ENCODE results near the gene RCN2. TPM values are rescaled to one million over a fixed set of nuclear protein-coding genes. Genes with fewer than 3 reads are reported as not detected.

The RCN2 gene
- total and polyA plus RNA-seq, 8 donors, result 7.5 to 22.9 (median 12.1) TPM

DNA sequence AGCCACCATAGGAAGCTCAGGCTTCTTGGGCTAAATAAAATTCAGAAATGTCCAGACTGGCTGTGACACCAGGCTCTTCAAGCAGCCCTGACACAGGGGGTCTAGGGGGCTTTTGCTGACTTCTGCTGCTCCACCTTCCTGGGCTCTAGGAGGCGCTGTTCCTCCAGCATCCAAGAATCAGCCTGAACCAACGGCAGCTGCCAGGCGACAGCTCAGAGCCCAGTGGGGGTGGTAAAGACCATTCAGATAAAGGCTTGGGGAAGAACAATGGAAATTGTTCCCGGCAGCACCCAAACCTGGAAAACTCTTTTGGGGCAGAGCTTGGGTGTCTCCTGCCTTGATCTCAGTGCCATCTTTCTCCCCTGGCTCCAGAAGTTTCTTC lies 41.8 kb downstream of the RCN2 start:
- H3K36me3 ChIP-seq, result no peaks in the 10 kb centered on the region
- TF ChIP-seq, protein P1, sequence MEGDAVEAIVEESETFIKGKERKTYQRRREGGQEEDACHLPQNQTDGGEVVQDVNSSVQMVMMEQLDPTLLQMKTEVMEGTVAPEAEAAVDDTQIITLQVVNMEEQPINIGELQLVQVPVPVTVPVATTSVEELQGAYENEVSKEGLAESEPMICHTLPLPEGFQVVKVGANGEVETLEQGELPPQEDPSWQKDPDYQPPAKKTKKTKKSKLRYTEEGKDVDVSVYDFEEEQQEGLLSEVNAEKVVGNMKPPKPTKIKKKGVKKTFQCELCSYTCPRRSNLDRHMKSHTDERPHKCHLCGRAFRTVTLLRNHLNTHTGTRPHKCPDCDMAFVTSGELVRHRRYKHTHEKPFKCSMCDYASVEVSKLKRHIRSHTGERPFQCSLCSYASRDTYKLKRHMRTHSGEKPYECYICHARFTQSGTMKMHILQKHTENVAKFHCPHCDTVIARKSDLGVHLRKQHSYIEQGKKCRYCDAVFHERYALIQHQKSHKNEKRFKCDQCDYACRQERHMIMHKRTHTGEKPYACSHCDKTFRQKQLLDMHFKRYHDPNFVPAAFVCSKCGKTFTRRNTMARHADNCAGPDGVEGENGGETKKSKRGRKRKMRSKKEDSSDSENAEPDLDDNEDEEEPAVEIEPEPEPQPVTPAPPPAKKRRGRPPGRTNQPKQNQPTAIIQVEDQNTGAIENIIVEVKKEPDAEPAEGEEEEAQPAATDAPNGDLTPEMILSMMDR (IDR thresholded peaks at IDR 0.05), result peak in 1 of 4 donors; percentile 7
- ATAC-seq (peak in 1 of 4 donors; percentile 52), FAIRE-seq (no peak), DNase-seq (no peak)
- intact Hi-C loops (cut with DNase I), result no loop called here
- H3K27ac ChIP-seq, result no peak overlapping the region
- H3K9me3 ChIP-seq, result no peaks in the 10 kb centered on the region
- no peaks in the 10 kb centered on the region for H3K27me3 ChIP-seq
- H3K4me1 ChIP-seq, result no peaks in the 10 kb centered on the region
- H3K4me3 ChIP-seq, result no peak overlapping the region
- WGBS, 2 donors, result 19 to 28% methylated on average over 4 of the region's 4 CpGs

DNA sequence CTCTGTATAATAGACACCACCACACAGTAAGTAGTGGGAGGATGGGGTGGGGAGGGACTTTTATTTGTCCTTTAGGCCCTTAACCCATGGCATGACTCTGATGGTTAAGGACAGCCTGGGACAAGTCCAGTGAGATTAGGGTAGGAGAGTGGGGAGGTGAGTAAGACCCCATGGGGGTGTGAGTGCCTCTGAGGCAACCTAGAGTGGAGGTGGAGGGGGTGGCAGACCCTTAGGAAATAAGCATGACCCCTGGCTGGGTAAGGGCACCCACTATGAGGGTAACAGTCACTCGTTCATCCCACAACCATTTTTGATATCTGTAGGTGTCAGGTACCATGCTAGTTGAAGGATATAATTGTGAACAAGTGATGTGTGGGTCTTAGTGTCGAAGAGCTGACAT lies 42.4 kb downstream of the RCN2 start:
- TF ChIP-seq, protein P1 (IDR thresholded peaks at IDR 0.05), result no peak

DNA sequence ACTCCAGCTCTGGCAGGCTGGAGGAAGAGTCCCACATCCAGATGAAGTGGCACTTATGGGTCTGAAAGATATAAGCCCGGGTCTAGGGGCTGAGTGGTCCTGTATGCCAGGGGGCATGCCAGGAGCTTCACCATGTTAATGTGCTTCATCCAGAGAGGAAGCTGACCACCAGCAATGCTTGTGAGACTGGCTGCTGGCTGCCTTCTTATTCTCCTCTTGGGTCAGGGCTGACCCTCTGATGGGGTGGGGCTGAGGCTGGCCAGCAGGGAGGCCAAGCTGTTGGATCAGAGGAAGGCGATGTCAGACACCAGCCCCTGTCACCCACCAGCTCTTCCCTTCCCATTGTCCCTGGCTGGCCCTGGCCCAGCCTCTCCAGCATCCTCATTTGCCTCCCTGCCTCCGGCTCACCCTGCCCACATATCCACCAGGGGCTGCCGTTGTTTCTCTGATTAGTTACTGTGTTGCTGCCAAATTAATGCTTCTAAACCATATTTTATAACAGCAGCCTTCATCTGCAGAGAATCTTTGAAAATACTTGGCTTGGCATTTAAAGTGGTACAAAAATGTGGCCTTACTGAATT lies 43.0 kb downstream of the RCN2 start:
- no peak overlapping the region for H3K4me3 ChIP-seq
- H3K9me3 ChIP-seq, result no peaks in the 10 kb centered on the region
- no peaks in the 10 kb centered on the region for H3K36me3 ChIP-seq
- H3K4me1 ChIP-seq, result no peaks in the 10 kb centered on the region
- intact Hi-C loops (cut with DNase I), result no loop called here
- DNase-seq (no peak), FAIRE-seq (no peak), ATAC-seq (no peak)
- 63 to 82% methylated on average over 4 of the region's 4 CpGs for WGBS, 2 donors
- TF ChIP-seq, protein P1 (IDR thresholded peaks at IDR 0.05), result no peak
- H3K27ac ChIP-seq, result no peak overlapping the region
- H3K27me3 ChIP-seq, result no peaks in the 10 kb centered on the region

More for the DNA sequence above, 42.4 kb downstream of the RCN2 start:
- 75 to 78% methylated on average over 2 of the region's 2 CpGs for WGBS, 2 donors
- Histone ChIP-seq H3K27me3 (no peaks in the 10 kb centered on the region), H3K27ac (no peak overlapping the region), H3K4me3 (no peak overlapping the region), H3K9me3 (no peaks in the 10 kb centered on the region), H3K4me1 (no peaks in the 10 kb centered on the region), H3K36me3 (no peaks in the 10 kb centered on the region)
- no peak for DNase-seq
- intact Hi-C loops (cut with DNase I), result no loop called here
- ATAC-seq, result no peak
- no peak for FAIRE-seq

DNA sequence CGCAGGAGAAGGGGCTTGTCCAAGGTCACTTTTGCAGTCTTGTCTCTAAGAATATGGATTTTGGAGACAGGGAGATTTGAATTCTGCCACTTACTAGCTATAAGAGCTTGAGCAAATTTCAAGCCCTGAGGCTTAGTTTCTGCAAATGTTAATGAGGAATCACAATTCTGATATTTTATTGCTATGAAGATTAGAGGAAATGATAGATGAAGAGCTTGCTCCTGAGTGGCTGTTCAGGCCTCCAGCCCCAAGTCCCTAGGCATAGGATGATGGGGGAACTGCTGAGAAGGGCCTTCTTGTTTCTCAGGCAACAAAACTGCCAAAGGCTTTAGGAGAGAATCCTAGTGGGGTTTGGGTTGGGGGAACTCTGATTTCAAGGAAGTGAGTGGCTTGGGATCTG lies 44.6 kb downstream of the RCN2 start:
- intact Hi-C loops (cut with DNase I), result no loop called here
- Histone ChIP-seq H3K36me3 (no peaks in the 10 kb centered on the region), H3K4me1 (no peaks in the 10 kb centered on the region), H3K4me3 (no peak overlapping the region), H3K27ac (no peak overlapping the region), H3K9me3 (no peaks in the 10 kb centered on the region), H3K27me3 (no peaks in the 10 kb centered on the region)
- TF ChIP-seq, protein P1 (IDR thresholded peaks at IDR 0.05), result no peak
- ATAC-seq (no peak), DNase-seq (no peak), FAIRE-seq (no peak)
- 69 to 76% methylated on average over 1 of the region's 1 CpG for WGBS, 2 donors

DNA sequence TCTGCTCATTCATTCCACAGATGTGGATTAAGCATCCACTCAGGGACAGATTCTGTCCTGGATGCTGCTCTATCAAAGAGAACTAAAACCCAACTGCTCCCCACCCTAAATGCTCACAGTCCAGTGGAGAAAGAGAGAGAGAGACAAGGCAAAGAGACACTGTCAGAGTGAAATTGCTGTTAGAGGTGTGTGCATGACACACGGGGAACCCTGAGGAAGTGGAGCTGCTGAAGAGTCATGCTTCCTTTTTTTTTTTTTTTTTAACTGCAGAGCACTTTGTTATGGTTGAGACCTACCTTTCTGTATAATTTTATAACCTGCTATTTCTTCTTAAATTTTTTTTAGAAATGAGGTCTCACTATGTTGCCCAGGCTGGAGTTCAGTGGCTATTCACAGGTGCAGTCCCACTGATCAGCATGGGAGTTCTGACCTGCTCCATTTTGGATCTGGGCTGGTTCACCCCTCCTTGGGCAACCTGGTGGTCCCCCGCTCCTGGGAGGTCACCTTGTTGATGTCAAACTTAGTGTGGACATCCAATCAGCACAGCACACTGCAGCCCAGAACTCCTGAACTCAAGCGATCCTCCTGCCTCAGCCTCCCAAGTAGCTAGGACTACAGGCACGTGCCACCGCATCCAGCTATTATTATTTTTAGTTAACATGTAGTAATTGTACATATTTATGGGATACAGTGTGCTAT lies 45.2 kb downstream of the RCN2 start:
- TF ChIP-seq, protein P1 (IDR thresholded peaks at IDR 0.05), result no peak
- FAIRE-seq (no peak), ATAC-seq (no peak), DNase-seq (no peak)
- Histone ChIP-seq H3K27me3 (no peaks in the 10 kb centered on the region), H3K4me3 (no peak overlapping the region), H3K4me1 (no peaks in the 10 kb centered on the region), H3K27ac (no peak overlapping the region), H3K9me3 (no peaks in the 10 kb centered on the region), H3K36me3 (no peaks in the 10 kb centered on the region)
- 90 to 96% methylated on average over 5 of the region's 5 CpGs for WGBS, 2 donors
- intact Hi-C loops (cut with DNase I), result no loop called here

Data from pancreas (tissue), 10 donors.